NCI-H1417 (cell line): ENCODE data around the gene GLI3.

ENCODE experiments used
- DNase-seq, 3 experiments: peaks; one replicate each; lab custom pipeline; 2025; lab: John Stamatoyannopoulos, UW

GLI3 gene

DNA sequence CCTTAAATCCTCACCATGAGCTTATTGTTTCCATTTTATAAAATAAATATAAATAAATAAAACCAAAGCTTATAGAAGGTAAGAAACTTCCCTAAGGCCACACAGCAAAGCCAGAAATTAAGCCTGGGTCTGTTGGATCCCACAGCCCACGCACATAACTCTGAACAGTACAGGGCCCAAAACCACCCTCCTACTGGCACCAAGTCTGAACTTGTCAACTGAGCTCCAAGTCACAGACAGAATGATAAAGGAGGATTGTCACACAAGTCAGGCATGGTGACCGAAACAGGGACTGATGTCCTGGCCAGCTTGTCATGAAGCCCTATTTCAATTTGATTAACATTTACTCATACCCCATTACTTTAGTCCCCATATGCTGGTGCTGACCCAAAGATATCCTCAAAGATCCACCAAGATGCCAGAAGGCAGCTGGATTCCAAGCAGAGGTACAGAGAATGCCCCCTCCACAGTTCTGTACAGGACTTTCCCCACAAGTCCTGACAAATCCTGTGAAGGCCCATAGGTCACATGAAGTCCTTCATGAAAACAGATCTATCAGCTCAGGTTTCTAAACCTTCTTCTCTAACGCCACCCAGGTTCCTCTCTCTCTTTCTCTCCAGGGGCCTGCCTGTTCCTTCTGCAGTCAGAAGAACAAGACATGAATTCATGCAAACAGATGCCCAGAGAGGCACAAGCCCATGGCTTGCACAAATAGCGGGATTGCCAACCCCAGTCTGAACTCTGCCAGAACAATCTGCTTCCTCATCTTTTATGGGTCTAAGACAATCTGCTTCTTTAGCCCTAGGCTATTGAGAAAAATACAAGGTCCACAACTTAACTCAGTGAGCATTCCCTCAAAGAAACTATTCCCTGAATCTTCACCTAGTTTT is 60.9 kb downstream of the GLI3 start:
- DNase-seq: no peak

DNA sequence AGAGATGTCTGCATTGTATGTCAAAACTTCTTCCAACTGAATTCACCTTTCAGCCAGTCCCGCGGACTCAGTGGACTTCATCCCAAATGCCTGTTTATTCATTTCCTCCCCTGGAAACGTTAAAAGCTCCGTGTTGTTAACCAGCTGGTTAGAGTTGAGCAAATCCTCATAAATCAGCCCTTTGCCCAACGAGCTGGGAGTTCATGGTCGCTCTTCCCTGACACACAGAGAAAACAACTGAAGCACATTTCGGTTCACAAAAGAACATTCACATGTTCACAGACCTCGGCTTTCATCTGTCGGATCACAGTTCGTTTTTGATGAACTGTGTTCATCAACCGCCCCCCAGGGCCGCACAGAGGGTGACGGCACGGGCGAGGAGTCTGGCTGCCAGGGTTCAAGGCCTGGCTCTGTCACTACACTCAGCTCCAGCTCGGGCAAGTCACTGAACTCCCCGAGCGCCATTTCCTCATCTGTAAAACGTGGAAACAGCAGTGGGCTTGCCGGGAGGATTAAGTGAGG is 62.6 kb downstream of the GLI3 start:
- DNase-seq: no peak

DNA sequence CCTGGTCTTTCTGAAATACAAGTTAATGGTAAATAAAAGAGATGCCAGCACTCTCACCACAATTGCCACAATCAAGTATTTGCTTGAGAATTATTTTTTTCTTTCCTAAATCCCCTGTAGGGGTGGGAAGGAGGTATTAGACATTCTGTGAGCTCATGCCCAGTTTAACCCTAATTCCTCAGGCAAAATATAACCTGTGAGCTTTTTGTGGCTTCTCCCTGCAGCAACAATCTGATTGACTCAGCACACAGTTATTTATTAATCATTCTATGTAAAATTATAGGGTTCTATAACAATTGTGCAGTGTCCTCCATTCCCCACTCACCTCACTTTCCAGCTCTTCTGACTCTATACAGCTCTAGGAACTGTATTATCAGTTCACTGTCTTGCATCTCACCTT is 66.3 kb downstream of the GLI3 start:
- no peak for DNase-seq

DNA sequence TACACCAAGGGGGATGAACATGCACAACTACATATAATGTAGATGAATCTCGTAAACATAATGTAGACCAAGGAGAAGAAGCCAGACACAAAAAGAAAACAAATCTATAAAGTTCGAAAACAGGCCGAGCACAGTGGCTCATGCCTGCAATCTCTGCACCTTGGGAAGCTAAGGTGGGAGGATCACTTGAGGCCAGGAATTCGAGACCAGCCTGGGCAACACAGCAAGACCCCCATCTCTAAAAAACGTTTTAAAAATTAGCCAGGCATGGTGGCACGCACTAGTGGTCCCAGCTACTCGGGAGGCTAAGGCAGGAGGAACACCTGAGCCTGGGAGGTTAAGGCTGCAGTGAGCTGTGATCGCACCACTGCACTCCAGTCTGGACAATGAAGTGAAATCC is 68.5 kb downstream of the GLI3 start:
- DNase-seq: no peak

DNA sequence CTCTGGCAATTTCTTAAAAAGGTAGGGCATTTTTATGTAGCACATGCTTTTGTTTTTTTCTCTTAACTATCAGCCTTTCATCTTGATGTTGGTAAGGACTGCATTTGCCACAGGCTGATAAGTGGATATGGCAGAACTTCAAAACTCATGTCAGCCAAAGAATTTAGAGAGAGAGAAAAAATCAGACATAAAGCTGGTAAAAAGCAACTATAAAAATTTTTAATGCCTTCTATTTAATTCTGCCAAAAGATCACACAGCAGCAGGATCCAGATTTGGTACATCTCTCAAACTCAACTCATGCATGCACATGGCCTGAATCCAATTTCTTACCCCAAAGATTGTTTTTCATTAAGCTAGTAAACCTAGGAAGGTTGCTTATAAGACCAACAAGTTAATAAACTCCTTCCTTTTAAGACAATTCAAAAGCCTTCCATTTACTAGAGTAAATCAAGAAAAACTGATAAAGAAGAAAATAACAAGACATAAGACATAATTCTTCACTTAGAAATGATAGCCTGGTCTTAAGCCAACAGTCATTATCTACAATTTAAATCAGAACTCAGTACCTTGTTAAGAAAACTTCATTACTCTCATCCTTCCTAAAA is 69.3 kb downstream of the GLI3 start:
- DNase-seq: no peak

DNA sequence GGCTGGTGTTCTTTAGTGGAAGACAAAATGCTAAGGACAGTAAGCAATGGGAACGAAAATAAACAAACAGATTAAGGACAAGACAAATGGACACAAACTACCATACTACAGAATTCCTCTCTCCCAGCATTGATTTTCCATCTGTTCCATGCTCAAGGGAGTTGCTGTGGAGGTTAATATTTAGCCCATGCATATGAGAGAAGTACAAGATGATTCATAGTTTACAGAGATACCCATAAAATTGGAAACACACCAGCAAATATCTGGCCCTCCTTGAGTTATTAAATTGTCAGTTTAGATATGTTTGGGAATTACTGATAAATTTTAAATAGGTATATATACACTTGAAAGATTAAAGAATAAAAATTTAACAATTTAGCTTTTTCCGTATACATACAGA is 69.8 kb downstream of the GLI3 start:
- no peak for DNase-seq

DNA sequence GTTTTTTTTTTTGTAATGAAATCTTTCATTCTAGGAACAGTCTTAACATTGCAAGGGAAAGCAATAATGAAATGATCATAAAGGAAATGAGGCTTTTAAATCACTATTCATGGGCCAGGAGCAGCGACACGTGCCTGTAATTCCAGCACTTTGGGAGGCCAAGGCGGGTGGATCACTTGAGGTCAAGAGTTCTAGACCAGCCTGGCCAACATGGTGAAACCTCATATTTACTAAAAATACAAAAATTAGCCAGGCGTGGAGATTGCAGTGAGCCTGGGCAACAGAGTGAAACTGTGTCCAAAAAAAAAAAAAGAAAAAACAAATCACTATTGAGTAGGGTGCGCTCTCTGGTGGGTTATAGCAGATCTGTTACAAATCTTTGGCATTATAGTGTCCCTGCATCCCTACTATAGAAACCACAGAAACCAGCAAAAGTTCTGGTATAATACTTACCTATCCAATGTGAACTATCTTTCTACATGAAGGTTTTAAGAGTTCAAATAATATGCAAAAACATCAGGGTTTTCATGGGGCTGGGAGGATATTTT is 72.1 kb downstream of the GLI3 start:
- DNase-seq: no peak

DNA sequence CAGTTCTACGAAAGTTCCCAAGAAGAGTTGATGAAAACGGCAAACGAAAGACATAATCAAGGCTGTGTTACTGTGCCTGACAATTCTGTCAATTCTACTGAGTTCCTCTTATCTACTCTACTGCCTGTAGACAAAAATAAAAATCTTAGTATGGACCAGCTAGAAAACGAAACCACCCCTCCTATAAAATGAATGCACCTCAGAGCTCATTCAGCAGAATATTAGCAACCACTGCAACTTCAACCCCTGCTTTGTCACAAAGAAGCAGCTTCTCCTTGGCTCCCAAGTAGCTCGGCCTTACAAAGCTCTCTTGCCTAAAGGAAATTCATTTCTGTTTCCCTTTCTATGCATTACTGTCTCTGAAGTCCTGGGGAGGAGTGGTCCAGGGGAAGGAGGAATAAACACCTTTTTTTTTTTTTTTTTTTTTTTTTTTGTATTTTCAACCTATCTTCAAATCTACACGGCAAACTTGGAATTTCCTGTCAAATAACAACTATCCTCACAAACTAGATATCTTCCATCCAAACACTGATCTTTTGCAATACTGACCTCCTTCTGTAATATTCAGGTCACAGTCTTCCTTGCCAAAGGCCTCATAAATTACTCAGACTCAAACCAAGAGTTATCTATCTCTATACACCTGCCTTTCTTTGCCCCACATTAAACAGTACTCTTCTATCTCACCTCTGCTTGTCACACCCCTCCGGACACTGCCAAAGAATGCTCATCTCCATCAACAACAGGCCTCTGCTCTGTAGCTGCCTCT is 74.3 kb downstream of the GLI3 start:
- DNase-seq: no peak

DNA sequence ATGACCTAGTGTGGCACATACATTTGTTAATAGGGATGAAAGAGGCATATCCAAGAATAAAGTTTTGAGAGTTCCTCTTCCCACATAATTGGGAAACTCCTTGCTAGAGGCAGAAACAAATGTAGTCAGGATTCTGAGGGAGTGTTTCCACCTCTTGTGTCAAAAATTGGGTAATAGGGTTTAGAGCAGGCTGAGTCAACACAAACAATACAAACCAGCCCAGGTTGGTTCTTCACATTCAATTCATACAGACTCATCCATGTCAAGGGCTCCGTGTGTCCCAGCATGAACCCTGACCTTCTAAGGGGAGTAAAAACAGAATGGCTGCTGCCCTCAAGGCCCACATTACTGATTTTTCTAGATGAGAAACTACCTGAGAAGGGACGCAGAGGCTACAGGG is 75.3 kb downstream of the GLI3 start:
- no peak for DNase-seq

DNA sequence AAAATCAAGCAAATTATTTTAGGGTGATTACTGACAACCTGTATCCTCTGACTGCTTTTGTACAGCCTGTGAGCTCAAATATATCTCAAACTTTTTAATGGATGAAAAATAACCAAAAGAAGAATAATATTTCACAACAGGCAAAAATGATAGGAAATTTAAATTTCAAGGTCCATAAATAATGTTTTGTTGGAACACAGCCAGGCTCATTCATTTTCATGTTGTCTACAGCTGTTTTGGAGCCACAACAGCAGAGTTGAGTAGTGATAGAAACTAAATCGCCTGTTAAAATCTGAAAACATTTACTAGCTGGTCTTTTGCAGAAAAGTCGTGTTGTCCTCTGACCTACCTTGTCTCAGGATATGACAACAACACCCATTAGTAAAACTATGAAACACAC is 75.9 kb downstream of the GLI3 start:
- DNase-seq: no peak

DNA sequence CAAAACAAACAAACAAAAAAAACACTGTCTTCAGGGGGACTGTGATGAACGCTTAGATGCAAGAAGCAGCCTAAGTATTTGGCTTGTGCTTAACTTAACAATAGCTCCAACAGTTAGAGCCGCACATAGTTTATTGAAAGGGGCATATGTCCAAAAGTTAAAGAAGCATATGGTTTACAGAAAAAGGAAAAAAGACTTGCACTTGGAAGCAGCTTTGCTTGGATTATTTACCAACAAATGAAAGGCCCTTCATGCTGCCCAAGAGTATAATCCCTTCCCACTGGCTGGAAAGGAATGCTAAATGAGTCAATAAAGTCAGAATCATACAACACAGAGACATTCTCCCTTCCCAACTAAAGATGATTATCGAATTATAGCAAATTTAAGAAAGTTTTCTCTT is 77.9 kb downstream of the GLI3 start:
- no peak for DNase-seq

DNA sequence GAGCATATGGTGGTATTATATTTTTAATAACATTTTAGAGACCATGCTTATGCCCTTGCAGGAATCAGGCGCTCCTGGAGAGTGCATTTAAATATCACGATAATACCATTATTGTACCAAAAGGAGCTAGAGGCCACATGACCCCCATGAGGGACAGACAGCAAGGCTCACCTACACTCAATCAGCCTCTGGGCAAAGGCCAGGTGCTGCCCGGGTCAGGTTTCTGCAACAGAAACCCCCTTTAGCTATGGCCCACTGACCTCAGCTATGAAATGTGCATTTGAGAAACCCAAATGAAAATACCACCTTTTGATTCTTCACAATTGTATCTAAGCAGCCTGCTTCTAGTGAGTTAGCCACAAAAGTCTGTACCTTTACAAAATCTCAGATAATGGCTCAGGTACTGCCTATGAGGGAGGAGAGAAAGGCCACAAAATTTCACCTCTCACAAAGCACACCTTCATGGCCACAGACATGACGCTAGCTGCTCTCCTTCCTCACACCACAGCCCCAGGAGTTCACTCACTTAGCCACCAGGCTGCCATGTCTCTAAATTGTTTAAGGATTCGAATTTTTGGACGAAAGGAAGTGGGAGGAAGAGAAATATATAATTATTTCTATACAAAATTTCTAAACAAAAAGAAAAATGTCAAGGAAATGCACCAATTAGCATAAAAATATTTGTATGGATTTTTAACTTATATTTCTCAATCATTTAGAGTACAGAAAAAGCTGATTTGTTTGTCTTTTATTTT is 79.9 kb downstream of the GLI3 start:
- DNase-seq: no peak

DNA sequence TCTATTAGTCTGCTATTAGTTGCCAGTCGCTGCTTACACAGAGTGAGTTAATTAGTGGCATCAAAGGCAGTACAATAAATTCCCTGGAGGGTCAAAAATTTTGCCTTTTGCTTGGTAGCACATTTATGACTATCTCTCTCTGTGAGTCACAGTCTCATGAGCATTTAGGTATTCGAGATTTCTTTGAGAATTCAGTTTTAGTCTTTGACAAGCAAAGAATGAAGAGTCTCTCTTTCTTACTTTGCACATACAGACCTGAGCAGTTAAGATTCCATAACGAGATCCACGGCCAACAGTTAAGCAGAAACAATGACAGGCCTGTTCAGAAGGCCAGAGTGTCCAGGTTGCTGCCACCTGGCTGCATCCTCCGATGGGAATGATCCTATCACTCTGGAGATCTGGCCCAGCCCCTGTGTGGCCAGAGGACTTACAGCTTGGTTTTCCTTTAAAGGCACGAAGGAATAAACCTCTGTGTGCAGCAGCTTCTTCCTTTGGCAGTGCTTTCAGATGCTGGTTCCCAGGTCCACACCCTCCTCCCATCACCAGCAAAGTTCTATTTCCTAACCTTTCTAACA is 80.6 kb downstream of the GLI3 start:
- DNase-seq: no peak

DNA sequence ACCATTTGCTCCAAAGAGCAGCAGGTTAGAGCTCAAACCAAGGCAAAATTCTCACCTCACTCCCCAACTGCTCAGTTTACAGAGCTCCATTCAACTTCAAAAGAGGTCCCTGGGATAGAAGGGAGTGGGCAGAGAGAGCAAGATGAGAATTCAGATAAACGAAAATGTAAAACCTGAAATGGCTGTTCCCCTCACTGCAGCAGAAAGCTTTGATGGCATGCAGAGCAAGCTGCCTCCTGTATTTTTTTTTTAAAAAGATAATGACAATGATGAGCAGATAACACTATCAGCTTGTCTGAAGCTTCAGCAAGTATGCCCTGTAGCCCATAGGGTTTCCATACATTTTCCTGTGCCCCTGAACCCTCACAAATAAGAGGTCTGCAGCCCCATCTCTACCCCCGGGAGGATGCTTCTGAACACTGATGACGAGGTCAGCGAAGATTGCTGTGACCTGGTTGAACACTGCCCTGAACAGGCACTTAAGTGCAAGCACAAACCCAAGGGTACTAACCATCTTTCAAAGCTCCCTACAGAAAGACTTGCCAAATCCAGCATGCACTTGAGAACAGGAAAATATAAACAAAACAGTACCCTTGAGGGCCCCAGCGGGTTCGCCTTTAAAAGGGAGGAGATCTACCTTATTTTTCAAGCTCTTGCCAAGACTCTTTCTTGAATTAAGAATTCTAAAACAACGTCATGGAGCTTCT is 81.3 kb downstream of the GLI3 start:
- DNase-seq: no peak

DNA sequence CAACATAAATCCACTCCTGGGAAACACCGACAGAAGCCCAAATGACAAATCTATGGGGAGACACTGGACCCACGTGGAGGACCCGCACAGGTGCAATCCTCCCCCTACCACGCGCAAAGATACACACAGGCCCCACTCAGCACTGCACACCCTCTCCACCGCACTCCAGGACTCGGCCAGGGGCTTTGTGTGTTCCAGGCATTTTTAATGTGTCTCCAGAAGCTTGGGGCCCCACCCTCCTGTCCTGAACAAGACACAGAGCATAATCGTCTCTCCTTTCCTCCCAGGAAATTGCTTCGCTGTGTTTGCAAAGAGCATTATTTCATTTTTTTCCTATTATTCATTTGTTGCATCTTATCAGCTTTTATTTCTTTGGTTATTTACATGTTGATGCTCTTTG is 82.8 kb downstream of the GLI3 start:
- no peak for DNase-seq

DNA sequence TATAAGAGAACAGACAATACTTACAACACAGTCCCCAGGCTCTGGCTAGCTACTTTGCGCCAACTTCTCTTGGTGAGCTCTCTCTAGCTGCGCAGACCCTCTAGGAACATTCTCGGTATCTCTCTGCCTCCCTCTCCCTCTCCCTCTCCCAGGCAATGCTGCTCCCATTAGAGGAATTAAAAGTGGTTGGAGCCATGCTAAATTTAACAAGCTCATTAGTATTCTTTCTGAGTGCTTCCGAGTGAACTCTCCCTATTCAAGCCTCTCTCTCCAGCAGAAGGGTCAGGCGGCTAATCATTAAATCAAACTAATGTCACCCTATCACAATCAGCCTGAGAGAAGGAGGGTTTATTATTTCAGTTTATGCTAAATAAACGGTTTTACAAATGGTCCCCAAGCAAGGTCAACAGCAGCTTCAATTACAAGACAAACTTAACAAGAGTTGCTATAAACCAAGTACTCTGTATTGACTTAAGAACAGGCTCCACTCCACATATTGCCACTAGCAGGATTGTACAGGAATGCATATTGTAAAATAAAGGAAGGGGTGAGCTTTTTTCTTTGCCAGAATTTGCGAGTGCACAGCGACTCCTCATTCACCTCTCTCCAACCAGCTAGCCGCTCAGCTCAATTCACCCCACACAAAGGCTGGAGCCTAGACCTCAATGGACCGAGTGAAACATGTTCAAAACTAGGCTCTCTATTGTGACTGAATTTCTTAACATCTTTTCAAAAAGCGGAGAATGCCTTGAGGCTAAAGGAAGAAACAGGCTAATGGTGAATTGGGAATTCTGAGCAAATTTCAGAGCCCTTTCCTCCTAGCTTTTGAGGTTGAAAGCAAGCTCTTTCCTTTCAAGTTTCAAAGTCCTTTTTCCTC is 84.4 kb downstream of the GLI3 start:
- DNase-seq: no peak

DNA sequence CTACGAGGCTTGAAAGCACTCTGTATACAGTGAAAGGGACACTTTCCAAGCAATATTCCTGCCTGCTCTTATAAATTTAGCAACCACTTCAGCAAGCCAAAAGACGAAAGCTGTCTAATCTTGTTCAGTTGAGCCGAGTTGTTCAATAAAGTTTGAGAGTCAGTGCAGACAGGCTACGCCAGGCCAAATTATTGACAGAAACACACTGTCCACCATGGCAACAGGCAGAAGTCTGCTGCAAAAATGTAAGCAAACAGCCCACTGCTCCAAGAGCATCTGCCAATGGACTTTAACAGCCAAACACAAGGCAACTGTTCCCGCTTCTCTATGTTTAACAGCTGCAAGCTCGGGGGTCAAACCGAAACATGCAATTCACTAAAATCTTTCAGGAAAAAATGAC is 85.7 kb downstream of the GLI3 start:
- no peak for DNase-seq

DNA sequence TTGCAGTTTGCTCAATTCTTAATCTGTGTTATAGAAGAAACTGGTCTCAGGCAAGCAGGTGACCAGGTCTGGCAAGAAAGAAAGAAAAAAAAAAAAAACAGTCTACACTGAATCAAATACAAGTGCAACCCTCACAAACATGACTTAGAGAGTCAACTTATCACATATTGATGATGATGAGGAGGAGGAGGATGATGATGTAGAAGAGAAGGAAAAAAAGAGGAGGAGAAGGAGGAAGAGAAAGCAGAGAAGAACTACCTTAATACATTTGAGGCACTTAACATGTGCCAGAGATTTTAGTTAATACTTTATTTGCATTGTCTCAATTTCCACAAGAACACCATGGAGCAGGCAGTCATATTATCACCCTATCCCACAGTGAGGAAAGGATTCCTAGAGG is 91.5 kb downstream of the GLI3 start:
- no peak for DNase-seq

DNA sequence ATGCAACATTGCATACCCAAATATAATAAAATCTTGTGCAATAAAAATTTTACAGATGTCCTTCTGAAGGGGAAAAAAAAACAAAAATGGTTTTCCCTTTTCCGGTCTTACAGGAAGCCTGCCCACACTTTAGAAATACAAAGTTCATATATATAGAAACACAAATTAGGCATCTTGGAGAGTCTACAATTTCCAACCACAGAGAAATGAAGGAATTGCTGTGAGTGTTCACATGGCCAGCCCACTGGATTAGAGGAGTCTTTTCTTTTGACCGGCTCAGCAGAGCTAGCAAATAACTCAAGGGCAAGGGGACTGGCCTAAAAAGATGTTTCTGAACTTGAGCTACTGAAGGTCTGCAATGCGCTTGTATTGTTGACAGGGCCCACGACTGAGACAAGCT is 92.4 kb downstream of the GLI3 start:
- DNase-seq: no peak
